HepG2 (cell line): ENCODE measurements around the gene ARHGEF38. TPM values are rescaled to one million over a fixed set of nuclear protein-coding genes. Genes with fewer than 3 reads are reported as not detected.

ENCODE experiments used
- ATAC-seq: fragments of 200-7000 bp; cut with Tn5 transposase; 3 replicates; pipeline ENCODE4 v1.9.1; 2020; ENCODE audit warnings: mild to moderate bottlenecking, moderate library complexity
- BruUV-seq: library from RNA; stranded (reverse); fragments of 400-500 nt; replicated peaks from 2 replicates; lab custom pipeline; 2021; lab: Mats Ljungman, UMichigan
- CTCF ChIA-PET: fragments of 300-600 bp; formaldehyde crosslinking; extraction: SDS; loops from one replicate; lab custom pipeline; 2021; ENCODE audit warnings: low total read pairs, inconsistent platforms, low intra/inter-chr PET ratio; lab: Yijun Ruan, JAX
- POLR2A ChIA-PET: fragments of 350-600 bp; sonication (Branson Sonifier 250); formaldehyde crosslinking; loops from one replicate; lab custom pipeline; 2020; ENCODE audit warnings: antibody characterized with exemption, inconsistent platforms; lab: Yijun Ruan, JAX
- DNase-seq: peaks from one replicate; pipeline ENCODE4 v3.0.0-alpha.2; 2015; ENCODE audit warnings: low spot score
- FAIRE-seq: peaks from 3 replicates; lab custom pipeline; 2011; peaks lifted over from hg19 to GRCh38; lab: Jason Lieb, UNC
- H2AFZ ChIP-seq: one replicate; pipeline ENCODE4 v1.6.1; 2011; ENCODE audit warnings: low read length, inconsistent platforms
- H3K27ac ChIP-seq: fragments of 300-600 bp; 3 replicates; pipeline ENCODE4 v1.8.0; 2011; ENCODE audit warnings: mixed run types, mild to moderate bottlenecking, mixed read lengths, low read length, inconsistent platforms; ENCODE audit not compliant: insufficient read depth; ENCODE audit errors: extremely low read length
- H3K27me3 ChIP-seq, 2 experiments: fragments of 200-600 bp in 1 of 2; 2 replicates in 1 of 2; 3 replicates in 1 of 2; pipeline versions ENCODE4 v1.6.0 to v1.8.0; 2011; ENCODE audit warnings: low read length in 2 of 2, mild to moderate bottlenecking in 2 of 2, moderate library complexity in 2 of 2, inconsistent platforms in 1 of 2; ENCODE audit not compliant: insufficient read depth in 2 of 2, control insufficient read depth in 1 of 2
- H3K36me3 ChIP-seq, 2 experiments: fragments of 200-600 bp in 1 of 2; replicated peaks in 1 of 2; 2 replicates in 1 of 2; 3 replicates in 1 of 2; pipeline versions ENCODE4 v1.5.1 to v1.8.0; 2011; ENCODE audit warnings: low read length in 2 of 2, inconsistent platforms in 1 of 2; ENCODE audit not compliant: insufficient read depth in 2 of 2, control insufficient read depth in 1 of 2
- H3K4me1 ChIP-seq: 2 replicates; pipeline ENCODE4 v1.5.1; 2012; ENCODE audit warnings: low read length, inconsistent platforms; ENCODE audit not compliant: insufficient read depth
- H3K4me2 ChIP-seq: 2 replicates; pipeline ENCODE4 v1.6.0; 2011; ENCODE audit warnings: low read depth, low read length, inconsistent platforms
- H3K4me3 ChIP-seq, 3 experiments: fragments of 200-600 bp in 1 of 3; sonication (generic), shearing (Covaris generic) in 1 of 3; replicated peaks in 1 of 3; 2 replicates each; pipeline ENCODE4 v1.5.1; 2011 to 2016; ENCODE audit warnings: low read length in 3 of 3, inconsistent platforms in 2 of 3, low read depth in 2 of 3, mild to moderate bottlenecking in 2 of 3, control low read depth in 1 of 3, mixed read lengths in 1 of 3; ENCODE audit not compliant: insufficient read depth in 1 of 3
- H3K79me2 ChIP-seq: one replicate; pipeline ENCODE4 v1.6.1; 2011; ENCODE audit warnings: low read length, inconsistent platforms; ENCODE audit not compliant: insufficient read depth
- H3K9ac ChIP-seq: 2 replicates; pipeline ENCODE4 v1.6.0; 2011; ENCODE audit warnings: mild to moderate bottlenecking, low read depth, low read length, inconsistent platforms; ENCODE audit not compliant: insufficient read depth
- H3K9me3 ChIP-seq: 2 replicates; pipeline ENCODE4 v1.5.1; 2012; ENCODE audit warnings: mild to moderate bottlenecking, low read length
- H4K20me1 ChIP-seq: 2 replicates; pipeline ENCODE4 v1.6.0; 2011; ENCODE audit warnings: inconsistent platforms, mild to moderate bottlenecking, low read length, moderate library complexity; ENCODE audit not compliant: insufficient read depth
- CHD2 ChIP-seq: IDR thresholded peaks from 2 replicates; pipeline ENCODE4 v1.6.1; 2011; ENCODE audit warnings: low read depth, low read length, improper control_type of control experiment
- KDM4B ChIP-seq: sonication (generic); formaldehyde crosslinking; IDR thresholded peaks from 2 replicates; pipeline ENCODE4 v1.4.0; 2020; ENCODE audit warnings: missing genetic modification reagents
- MEIS2 ChIP-seq: sonication (generic); formaldehyde crosslinking; IDR thresholded peaks from 2 replicates; pipeline ENCODE4 v1.9.0; 2021; ENCODE audit warnings: mild to moderate bottlenecking, missing genetic modification reagents
- NCOA5 ChIP-seq: sonication (generic); formaldehyde crosslinking; IDR thresholded peaks from 2 replicates; pipeline ENCODE4 v1.4.0; 2020; ENCODE audit warnings: missing genetic modification reagents
- RBM22 ChIP-seq: fragments of 200-400 bp; formaldehyde crosslinking; optimal IDR thresholded peaks from 2 replicates; pipeline ENCODE3; 2017; ENCODE audit warnings: mild to moderate bottlenecking, low read length, moderate library complexity
- ZNF367 ChIP-seq: sonication (generic); formaldehyde crosslinking; IDR thresholded peaks from 2 replicates; pipeline ENCODE4 v1.4.0; 2020; ENCODE audit warnings: missing genetic modification reagents, borderline replicate concordance
- ZNF430 ChIP-seq: sonication (generic); formaldehyde crosslinking; IDR thresholded peaks from 2 replicates; pipeline ENCODE4 v1.9.0; 2021; ENCODE audit warnings: mild to moderate bottlenecking, missing genetic modification reagents
- ZNF724P ChIP-seq: sonication (generic); formaldehyde crosslinking; IDR thresholded peaks from 2 replicates; pipeline ENCODE4 v1.8.0; 2022; ENCODE audit warnings: missing genetic modification reagents, borderline replicate concordance
- WGBS: methylation state at CpG from one replicate; pipeline ENCODE4 v1.1.6; 2017; ENCODE audit warnings: low lambda C conversion rate; 5-methylcytosine and 5-hydroxymethylcytosine counted together
- in situ Hi-C: cut with HindIII; loops from 2 replicates; pipeline ENCODE4 v1.10.0; 2017; ENCODE audit warnings: low pct_unique_long_range_greater_than_20kb; ENCODE audit not compliant: extremely low pct_ligation_motif_present
- intact Hi-C: fragments of 100-400 bp; cut with micrococcal nuclease; formaldehyde crosslinking; loops from one replicate; pipeline ENCODE4 v1.10.0; 2022; ENCODE audit not compliant: unreplicated experiment
- polyA plus RNA-seq, 8 experiments: library from polyadenylated mRNA; depleted of rRNA in 3 of 8; stranded (reverse) in 7 of 8; unstranded in 1 of 8; fragments of >200 nt; fragmentation: Illumina TruSeq in 4 of 8; extraction: Trizol in 4 of 8; gene quantifications; 2 replicates each; pipeline versions ENCODE4 v1.2.1 to v1.2.3, GENCODE V29; 2011 to 2016; ENCODE audit warnings: low read depth in 4 of 8, missing spikeins in 1 of 8, mixed read lengths in 1 of 8; ENCODE audit not compliant: insufficient read depth in 1 of 8
- total RNA-seq, 5 experiments: library from RNA; depleted of rRNA; stranded (reverse); fragments of >200 nt; fragmentation: Illumina TruSeq; extraction: Trizol; gene quantifications; 2 replicates each; pipeline ENCODE4 v1.2.3, GENCODE V29; 2016; ENCODE audit warnings: low read depth in 1 of 5
- TF ChIP-seq, protein P1 (sequence below): sonication (generic); formaldehyde crosslinking; IDR thresholded peaks from 2 replicates; pipeline ENCODE4 v1.4.0; 2020; ENCODE audit warnings: missing genetic modification reagents

ARHGEF38 gene
- total and polyA plus RNA-seq, 2 of the 13 experiments (the other 11 are each of a cell fraction or from before 2014, with no cell fraction given) = not detected

DNA sequence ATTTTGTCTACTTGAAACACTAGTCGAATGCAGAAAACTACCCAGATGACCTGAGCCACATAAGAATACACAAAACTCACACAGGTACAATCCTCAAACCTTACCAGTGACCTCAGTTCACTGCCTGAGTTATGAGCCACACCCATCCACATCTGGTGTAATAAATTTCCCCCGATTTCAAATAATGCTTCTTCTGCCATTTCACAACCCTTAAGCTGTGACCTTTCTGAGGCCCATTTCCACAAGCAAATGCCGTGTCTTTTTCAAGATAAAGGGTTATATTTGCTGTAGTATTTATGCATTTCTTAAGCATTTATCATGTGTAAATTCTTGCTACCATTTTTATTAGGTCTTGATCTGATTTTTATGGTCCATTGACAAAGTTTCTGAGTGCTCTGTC lies 1.8 kb upstream of the ARHGEF38 start:
- in situ Hi-C loops = no loop called here
- WGBS = 6% methylated on average over 3 of the region's 3 CpGs
- H3K4me2 ChIP-seq = no peak overlapping the region
- intact Hi-C loops = no loop called here
- ATAC-seq (no peak), FAIRE-seq (no peak), DNase-seq (no peak)
- ChIA-PET POLR2A (no interaction called here), CTCF (no interaction called here)
- no peaks in the 10 kb centered on the region for H3K4me1 ChIP-seq
- H4K20me1 ChIP-seq = no peaks in the 10 kb centered on the region
- no peaks in the 10 kb centered on the region for H3K27me3 ChIP-seq
- no peaks in the 10 kb centered on the region for H3K36me3 ChIP-seq
- no peak overlapping the region for H3K27ac ChIP-seq
- no peaks in the 10 kb centered on the region for H3K79me2 ChIP-seq
- H3K9me3 ChIP-seq = no peaks in the 10 kb centered on the region
- H3K4me3 ChIP-seq = no peak overlapping the region
- BruUV-seq = no TSS peak
- TF ChIP-seq CHD2 (no peak), KDM4B (CRISPR knock-in tag) (no peak), ZNF724P (CRISPR knock-in tag) (no peak), ZNF367 (CRISPR knock-in tag) (no peak), MEIS2 (no peak), NCOA5 (no peak), RBM22 (no peak), ZNF430 (CRISPR knock-in tag) (no peak)
- TF ChIP-seq, protein P1, sequence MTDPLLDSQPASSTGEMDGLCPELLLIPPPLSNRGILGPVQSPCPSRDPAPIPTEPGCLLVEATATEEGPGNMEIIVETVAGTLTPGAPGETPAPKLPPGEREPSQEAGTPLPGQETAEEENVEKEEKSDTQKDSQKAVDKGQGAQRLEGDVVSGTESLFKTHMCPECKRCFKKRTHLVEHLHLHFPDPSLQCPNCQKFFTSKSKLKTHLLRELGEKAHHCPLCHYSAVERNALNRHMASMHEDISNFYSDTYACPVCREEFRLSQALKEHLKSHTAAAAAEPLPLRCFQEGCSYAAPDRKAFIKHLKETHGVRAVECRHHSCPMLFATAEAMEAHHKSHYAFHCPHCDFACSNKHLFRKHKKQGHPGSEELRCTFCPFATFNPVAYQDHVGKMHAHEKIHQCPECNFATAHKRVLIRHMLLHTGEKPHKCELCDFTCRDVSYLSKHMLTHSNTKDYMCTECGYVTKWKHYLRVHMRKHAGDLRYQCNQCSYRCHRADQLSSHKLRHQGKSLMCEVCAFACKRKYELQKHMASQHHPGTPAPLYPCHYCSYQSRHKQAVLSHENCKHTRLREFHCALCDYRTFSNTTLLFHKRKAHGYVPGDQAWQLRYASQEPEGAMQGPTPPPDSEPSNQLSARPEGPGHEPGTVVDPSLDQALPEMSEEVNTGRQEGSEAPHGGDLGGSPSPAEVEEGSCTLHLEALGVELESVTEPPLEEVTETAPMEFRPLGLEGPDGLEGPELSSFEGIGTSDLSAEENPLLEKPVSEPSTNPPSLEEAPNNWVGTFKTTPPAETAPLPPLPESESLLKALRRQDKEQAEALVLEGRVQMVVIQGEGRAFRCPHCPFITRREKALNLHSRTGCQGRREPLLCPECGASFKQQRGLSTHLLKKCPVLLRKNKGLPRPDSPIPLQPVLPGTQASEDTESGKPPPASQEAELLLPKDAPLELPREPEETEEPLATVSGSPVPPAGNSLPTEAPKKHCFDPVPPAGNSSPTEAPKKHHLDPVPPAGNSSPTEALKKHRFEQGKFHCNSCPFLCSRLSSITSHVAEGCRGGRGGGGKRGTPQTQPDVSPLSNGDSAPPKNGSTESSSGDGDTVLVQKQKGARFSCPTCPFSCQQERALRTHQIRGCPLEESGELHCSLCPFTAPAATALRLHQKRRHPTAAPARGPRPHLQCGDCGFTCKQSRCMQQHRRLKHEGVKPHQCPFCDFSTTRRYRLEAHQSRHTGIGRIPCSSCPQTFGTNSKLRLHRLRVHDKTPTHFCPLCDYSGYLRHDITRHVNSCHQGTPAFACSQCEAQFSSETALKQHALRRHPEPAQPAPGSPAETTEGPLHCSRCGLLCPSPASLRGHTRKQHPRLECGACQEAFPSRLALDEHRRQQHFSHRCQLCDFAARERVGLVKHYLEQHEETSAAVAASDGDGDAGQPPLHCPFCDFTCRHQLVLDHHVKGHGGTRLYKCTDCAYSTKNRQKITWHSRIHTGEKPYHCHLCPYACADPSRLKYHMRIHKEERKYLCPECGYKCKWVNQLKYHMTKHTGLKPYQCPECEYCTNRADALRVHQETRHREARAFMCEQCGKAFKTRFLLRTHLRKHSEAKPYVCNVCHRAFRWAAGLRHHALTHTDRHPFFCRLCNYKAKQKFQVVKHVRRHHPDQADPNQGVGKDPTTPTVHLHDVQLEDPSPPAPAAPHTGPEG (CRISPR knock-in tag) = no peak
- H2AFZ ChIP-seq = no peak overlapping the region
- H3K9ac ChIP-seq = no peak overlapping the region
